Body of pancreas (tissue), 4 donors: ENCODE data around the gene KLHL25. TPM values are rescaled to one million over a fixed set of nuclear protein-coding genes. Genes with fewer than 3 reads are reported as not detected.

Experiments
- ATAC-seq: fragments of 150-250 bp; one replicate; pipeline ENCODE4 v1.9.1; 2016
- DNase-seq, 4 donors: peaks; one replicate each; pipeline ENCODE4 v3.0.0-alpha.2; 2019
- H3K27ac ChIP-seq, 4 donors: fragments of 200-600 bp; sonication (generic); 1 replicate in 3 of 4; 2 replicates in 1 of 4; pipeline versions ENCODE4 v1.5.1 to v1.6.1; 2016 to 2019; ENCODE audit warnings: mild to moderate bottlenecking in 1 of 4, mixed read lengths in 1 of 4, moderate library complexity in 1 of 4
- H3K27me3 ChIP-seq, 2 donors: fragments of 200-600 bp; sonication (generic); one replicate each; pipeline ENCODE4 v1.6.0; 2016; ENCODE audit warnings: mild to moderate bottlenecking in 1 of 2
- H3K36me3 ChIP-seq, 2 donors: fragments of 200-600 bp; sonication (generic); replicated peaks in 1 of 2; 2 replicates each; pipeline ENCODE4 v1.5.1; 2016; ENCODE audit warnings: low read depth in 2 of 2; ENCODE audit not compliant: insufficient read depth in 1 of 2
- H3K4me1 ChIP-seq: fragments of 200-600 bp; sonication (generic); one replicate; pipeline ENCODE4 v1.6.0; 2016
- H3K4me3 ChIP-seq, 2 donors: fragments of 200-600 bp; sonication (generic); 1 replicate in 1 of 2; 2 replicates in 1 of 2; pipeline ENCODE4 v1.5.1; 2016 to 2019
- H3K9me3 ChIP-seq, 3 donors: fragments of 200-600 bp; sonication (generic); 1 replicate in 2 of 3; 2 replicates in 1 of 3; pipeline ENCODE4 v1.5.1; 2016
- POLR2A ChIP-seq, 3 donors: fragments of 450-650 bp; IDR thresholded peaks; one replicate each; pipeline ENCODE4 v1.6.1; 2016; ENCODE audit warnings: antibody characterized with exemption in 3 of 3, mild to moderate bottlenecking in 2 of 3
- WGBS, 2 donors: methylation state at CpG; one replicate each; pipeline ENCODE4 v1.1.5; 2017; 5-methylcytosine and 5-hydroxymethylcytosine counted together
- intact Hi-C: fragments of 100-400 bp; cut with DNase I; formaldehyde crosslinking; loops from one replicate; pipeline ENCODE4 v1.15.1; 2023
- total RNA-seq, 2 donors: library from RNA; depleted of rRNA; stranded (reverse); fragments of >200 nt; gene quantifications; one replicate each; pipeline ENCODE4 v1.1.0, GENCODE V29; 2016
- TF ChIP-seq, protein P1 (sequence below), 7 experiments: fragments of 450-650 bp in 4 of 7; fragments of 200-600 bp in 3 of 7; sonication (generic) in 3 of 7; IDR thresholded peaks; one replicate each; pipeline ENCODE4 v1.5.1; 2016 to 2019; ENCODE audit warnings: antibody characterized with exemption in 7 of 7

Gene KLHL25
- total RNA-seq, 2 donors from 2014 or later: 1.3 to 7.6 TPM

DNA sequence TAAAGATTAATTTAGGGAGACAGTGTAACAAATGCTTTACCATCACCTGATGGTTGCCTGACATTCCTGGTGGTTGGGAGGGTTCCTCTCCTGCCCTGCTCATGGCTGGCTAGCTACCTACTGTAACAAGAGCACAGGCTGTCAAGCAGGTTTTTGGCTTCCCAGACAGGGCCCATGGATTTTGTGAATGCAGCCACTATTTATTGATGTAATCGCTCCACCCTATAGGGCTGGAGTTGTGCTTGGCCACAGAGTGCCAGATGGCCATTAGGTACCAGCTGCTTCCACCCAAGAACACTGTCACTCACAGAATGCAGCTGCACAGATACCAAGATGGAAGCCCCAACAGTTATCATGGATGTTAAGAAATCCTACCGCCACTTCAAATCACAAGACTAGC lies 31.0 kb upstream of the KLHL25 start:
- ATAC-seq: no peak
- 78% methylated on average over 2 of the region's 2 CpGs for WGBS, 2 donors
- H3K27me3 ChIP-seq: no peaks in the 10 kb centered on the region
- H3K9me3 ChIP-seq: no peaks in the 10 kb centered on the region
- DNase-seq: no peak
- H3K27ac ChIP-seq: no peak overlapping the region
- TF ChIP-seq, protein P1, sequence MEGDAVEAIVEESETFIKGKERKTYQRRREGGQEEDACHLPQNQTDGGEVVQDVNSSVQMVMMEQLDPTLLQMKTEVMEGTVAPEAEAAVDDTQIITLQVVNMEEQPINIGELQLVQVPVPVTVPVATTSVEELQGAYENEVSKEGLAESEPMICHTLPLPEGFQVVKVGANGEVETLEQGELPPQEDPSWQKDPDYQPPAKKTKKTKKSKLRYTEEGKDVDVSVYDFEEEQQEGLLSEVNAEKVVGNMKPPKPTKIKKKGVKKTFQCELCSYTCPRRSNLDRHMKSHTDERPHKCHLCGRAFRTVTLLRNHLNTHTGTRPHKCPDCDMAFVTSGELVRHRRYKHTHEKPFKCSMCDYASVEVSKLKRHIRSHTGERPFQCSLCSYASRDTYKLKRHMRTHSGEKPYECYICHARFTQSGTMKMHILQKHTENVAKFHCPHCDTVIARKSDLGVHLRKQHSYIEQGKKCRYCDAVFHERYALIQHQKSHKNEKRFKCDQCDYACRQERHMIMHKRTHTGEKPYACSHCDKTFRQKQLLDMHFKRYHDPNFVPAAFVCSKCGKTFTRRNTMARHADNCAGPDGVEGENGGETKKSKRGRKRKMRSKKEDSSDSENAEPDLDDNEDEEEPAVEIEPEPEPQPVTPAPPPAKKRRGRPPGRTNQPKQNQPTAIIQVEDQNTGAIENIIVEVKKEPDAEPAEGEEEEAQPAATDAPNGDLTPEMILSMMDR (IDR thresholded peaks at IDR 0.05): no peak
- TF ChIP-seq POLR2A (IDR thresholded peaks at IDR 0.05): no peak
- no peak overlapping the region for H3K4me3 ChIP-seq
- H3K36me3 ChIP-seq: no peaks in the 10 kb centered on the region
- H3K4me1 ChIP-seq: no peaks in the 10 kb centered on the region
- intact Hi-C loops: no loop called here

DNA sequence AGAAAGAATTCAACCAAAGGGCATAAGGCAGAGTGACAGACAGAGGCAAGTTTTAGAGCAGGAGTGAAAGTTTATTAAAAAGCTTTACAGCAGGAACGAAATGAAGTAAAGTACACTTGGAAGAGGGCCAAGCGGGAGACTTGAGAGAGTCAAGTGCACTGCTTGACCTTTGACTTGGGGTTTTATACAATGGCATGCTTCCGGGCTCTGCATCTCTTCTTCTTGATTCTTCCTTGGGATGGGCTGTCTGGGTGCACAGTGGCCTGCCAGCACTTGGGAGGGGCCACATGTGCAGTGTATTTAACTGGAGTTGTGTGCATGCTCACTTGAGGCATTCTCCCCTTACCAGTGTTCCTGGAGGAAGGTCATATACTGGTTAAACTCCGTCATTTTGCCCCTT lies 30.4 kb upstream of the KLHL25 start:
- Histone ChIP-seq H3K27me3 (no peaks in the 10 kb centered on the region), H3K4me3 (no peak overlapping the region), H3K27ac (no peak overlapping the region), H3K36me3 (no peaks in the 10 kb centered on the region), H3K4me1 (no peaks in the 10 kb centered on the region), H3K9me3 (no peaks in the 10 kb centered on the region)
- no peak for TF ChIP-seq POLR2A (IDR thresholded peaks at IDR 0.05)
- TF ChIP-seq, protein P1 (IDR thresholded peaks at IDR 0.05): no peak
- DNase-seq (no peak), ATAC-seq (no peak)
- 65 to 74% methylated on average over 4 of the region's 4 CpGs for WGBS, 2 donors
- intact Hi-C loops: no loop called here

DNA sequence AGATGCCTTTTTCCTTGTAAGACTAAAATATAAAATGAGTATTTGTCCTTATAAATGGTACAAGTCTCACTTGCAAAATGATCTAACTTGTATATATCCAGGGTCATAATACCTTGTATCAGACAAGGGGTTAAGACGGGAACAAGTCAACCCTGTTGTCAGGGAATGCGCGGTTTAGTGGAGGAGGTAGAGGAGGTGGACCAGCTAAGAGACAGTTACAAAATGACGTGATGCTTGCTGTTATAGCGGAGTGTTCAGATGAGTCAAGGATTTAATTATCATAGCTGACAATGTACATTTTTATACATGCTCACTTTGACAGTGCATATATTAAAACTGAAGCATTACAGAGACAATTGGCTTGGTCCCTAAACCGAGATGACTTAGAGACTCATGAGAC lies 26.8 kb upstream of the KLHL25 start:
- no peak overlapping the region for H3K4me3 ChIP-seq
- intact Hi-C loops: no loop called here

DNA sequence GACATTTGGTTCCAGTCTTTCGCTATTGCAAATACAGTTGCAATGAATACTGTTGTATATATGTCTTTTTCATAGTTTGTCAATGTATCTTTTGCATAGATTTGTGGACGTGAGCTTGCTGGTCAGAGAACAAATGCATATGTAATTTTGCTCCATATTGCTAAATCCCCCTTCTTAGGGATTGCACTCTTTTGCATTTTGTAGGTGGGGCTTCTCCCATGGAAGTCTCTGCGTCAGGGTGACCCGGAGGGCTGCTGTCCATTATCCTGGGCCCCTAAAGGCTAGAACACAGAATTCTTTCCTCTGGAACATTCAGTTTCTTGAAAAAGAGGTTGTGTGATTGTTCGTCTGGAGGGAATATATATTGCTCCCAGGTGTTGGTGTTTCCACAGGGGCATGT lies 25.2 kb upstream of the KLHL25 start:
- ATAC-seq: no peak
- Histone ChIP-seq H3K4me1 (no peaks in the 10 kb centered on the region), H3K27ac (no peak overlapping the region), H3K27me3 (no peaks in the 10 kb centered on the region), H3K4me3 (no peak overlapping the region), H3K36me3 (no peaks in the 10 kb centered on the region), H3K9me3 (no peaks in the 10 kb centered on the region)
- TF ChIP-seq POLR2A (IDR thresholded peaks at IDR 0.05): no peak
- TF ChIP-seq, protein P1 (IDR thresholded peaks at IDR 0.05): no peak
- no peak for DNase-seq
- intact Hi-C loops: no loop called here
- 77 to 92% methylated on average over 5 of the region's 5 CpGs for WGBS, 2 donors

More for the DNA sequence above, 26.8 kb upstream of the KLHL25 start:
- ATAC-seq (no peak), DNase-seq (no peak)
- no peaks in the 10 kb centered on the region for H3K4me1 ChIP-seq
- no peaks in the 10 kb centered on the region for H3K36me3 ChIP-seq
- 67 to 75% methylated on average over 6 of the region's 6 CpGs for WGBS, 2 donors
- no peak overlapping the region for H3K27ac ChIP-seq
- no peaks in the 10 kb centered on the region for H3K9me3 ChIP-seq
- TF ChIP-seq, protein P1 (IDR thresholded peaks at IDR 0.05): no peak
- no peaks in the 10 kb centered on the region for H3K27me3 ChIP-seq

DNA sequence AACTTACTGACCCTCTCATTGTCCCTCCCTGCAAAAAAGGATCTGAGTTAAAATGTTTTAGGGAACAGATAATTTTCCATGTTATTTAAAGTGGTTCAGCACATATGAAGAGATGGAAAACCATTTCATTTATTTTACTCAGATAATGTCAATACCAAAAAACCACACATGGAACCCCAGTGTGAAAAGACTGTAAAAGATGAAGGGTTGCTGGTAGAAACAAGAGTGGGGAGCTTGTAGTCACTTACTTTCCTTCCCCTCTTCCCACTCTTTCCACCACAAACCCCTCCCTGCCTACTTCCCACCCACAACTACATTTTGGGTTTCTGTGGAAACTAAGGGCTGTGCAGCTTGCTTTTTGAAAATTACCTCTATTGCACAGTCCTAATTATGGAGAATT lies 18.5 kb upstream of the KLHL25 start:
- DNase-seq (no peak), ATAC-seq (no peak)
- Histone ChIP-seq H3K27ac (no peak overlapping the region), H3K4me3 (no peak overlapping the region), H3K9me3 (no peaks in the 10 kb centered on the region), H3K4me1 (no peaks in the 10 kb centered on the region), H3K27me3 (no peaks in the 10 kb centered on the region), H3K36me3 (no peaks in the 10 kb centered on the region)
- no peak for TF ChIP-seq POLR2A (IDR thresholded peaks at IDR 0.05)
- TF ChIP-seq, protein P1 (IDR thresholded peaks at IDR 0.05): no peak
- intact Hi-C loops: no loop called here
